Mononuclear cell (primary cell): Measurements from ENCODE around the gene DNAJC1. TPM values are rescaled to one million over a fixed set of nuclear protein-coding genes. Genes with fewer than 3 reads are reported as not detected.
"Not testable (repeated sequence)": the region's sequence is repeated elsewhere in the genome, so short reads cannot be mapped to it uniquely, and the experiment has no call there.

Experiments
- H3K27me3 ChIP-seq: 2 replicates; pipeline ENCODE4 v1.6.0; 2011; ENCODE audit warnings: low read length, control low read depth; ENCODE audit not compliant: insufficient read depth
- H3K4me1 ChIP-seq: 2 replicates; pipeline ENCODE4 v1.5.1; 2011; ENCODE audit warnings: mild to moderate bottlenecking, low read length, control low read depth; ENCODE audit not compliant: insufficient read depth
- H3K4me3 ChIP-seq: 2 replicates; pipeline ENCODE4 v1.5.1; 2011; ENCODE audit warnings: mild to moderate bottlenecking, low read length, moderate library complexity
- H3K9me3 ChIP-seq: 2 replicates; pipeline ENCODE4 v1.5.1; 2011; ENCODE audit warnings: low read depth, mild to moderate bottlenecking, control low read depth, low read length
- total RNA-seq: library from RNA; depleted of rRNA; stranded (reverse); fragments of >200 nt; gene quantifications from one replicate; pipeline ENCODE4 v1.2.3, GENCODE V29; 2012

The DNAJC1 gene
- total RNA-seq, 1 donor, result 50.1 TPM

- peaks cover 23% of the 10 kb centered on the region for H3K9me3 ChIP-seq
- H3K27me3 ChIP-seq, result no peaks in the 10 kb centered on the region
- no peaks in the 10 kb centered on the region for H3K4me1 ChIP-seq
- no peak overlapping the region for H3K4me3 ChIP-seq
Measured at GRCh38 chr10:21823617-21824016, 179.9 kb downstream of the DNAJC1 start.

GRCh38 chr10:21822273-21822672 is 181.3 kb downstream of the DNAJC1 start:
- H3K9me3 ChIP-seq, result peaks cover 12% of the 10 kb centered on the region
- not testable (repeated sequence) for H3K27me3 ChIP-seq, H3K4me3 ChIP-seq, H3K4me1 ChIP-seq

- H3K4me3 ChIP-seq, result no peak overlapping the region
- no peaks in the 10 kb centered on the region for H3K9me3 ChIP-seq
- no peaks in the 10 kb centered on the region for H3K4me1 ChIP-seq
- no peaks in the 10 kb centered on the region for H3K27me3 ChIP-seq
Measured at GRCh38 chr10:21820952-21821351, 182.6 kb downstream of the DNAJC1 start.

- H3K4me1 ChIP-seq, result peaks cover 10% of the 10 kb centered on the region
- not testable (repeated sequence) for H3K9me3 ChIP-seq, H3K4me3 ChIP-seq, H3K27me3 ChIP-seq
Measured at GRCh38 chr10:21818416-21818815, 185.1 kb downstream of the DNAJC1 start.

- H3K4me1 ChIP-seq, result peaks cover 11% of the 10 kb centered on the region
- H3K4me3 ChIP-seq, result no peak overlapping the region
- H3K27me3 ChIP-seq, result no peaks in the 10 kb centered on the region
- no peaks in the 10 kb centered on the region for H3K9me3 ChIP-seq
Measured at GRCh38 chr10:21814866-21815265, 188.7 kb downstream of the DNAJC1 start.

- no peak overlapping the region for H3K4me3 ChIP-seq
- no peaks in the 10 kb centered on the region for H3K9me3 ChIP-seq
- peaks cover 11% of the 10 kb centered on the region for H3K4me1 ChIP-seq
- H3K27me3 ChIP-seq, result no peaks in the 10 kb centered on the region
Measured at GRCh38 chr10:21813946-21814345, 189.6 kb downstream of the DNAJC1 start.

- Histone ChIP-seq H3K4me1 (peaks cover 11% of the 10 kb centered on the region), H3K9me3 (no peaks in the 10 kb centered on the region), H3K27me3 (no peaks in the 10 kb centered on the region), H3K4me3 (no peak overlapping the region)
Measured at GRCh38 chr10:21811245-21811585, 192.3 kb downstream of the DNAJC1 start.

GRCh38 chr10:21810582-21811244 is 192.8 kb downstream of the DNAJC1 start:
- Histone ChIP-seq H3K27me3 (no peaks in the 10 kb centered on the region), H3K4me3 (no peak overlapping the region), H3K4me1 (peaks cover 11% of the 10 kb centered on the region), H3K9me3 (no peaks in the 10 kb centered on the region)

GRCh38 chr10:21808550-21808949 is 195.0 kb downstream of the DNAJC1 start:
- Histone ChIP-seq H3K4me1 (peaks cover 2% of the 10 kb centered on the region), H3K4me3 (no peak overlapping the region)

GRCh38 chr10:21807180-21807579 is 196.3 kb downstream of the DNAJC1 start:
- Histone ChIP-seq H3K9me3 (no peaks in the 10 kb centered on the region), H3K4me1 (no peaks in the 10 kb centered on the region), H3K4me3 (no peak overlapping the region), H3K27me3 (no peaks in the 10 kb centered on the region)

More at GRCh38 chr10:21808550-21808949, 195.0 kb downstream of the DNAJC1 start:
- H3K9me3 ChIP-seq, result no peaks in the 10 kb centered on the region
- no peaks in the 10 kb centered on the region for H3K27me3 ChIP-seq

- no peaks in the 10 kb centered on the region for H3K27me3 ChIP-seq
- H3K9me3 ChIP-seq, result no peaks in the 10 kb centered on the region
- H3K4me1 ChIP-seq, result no peaks in the 10 kb centered on the region
- no peak overlapping the region for H3K4me3 ChIP-seq
Measured at GRCh38 chr10:21803374-21803773, 200.2 kb downstream of the DNAJC1 start.

GRCh38 chr10:21801609-21802008 is 201.9 kb downstream of the DNAJC1 start:
- H3K4me3 ChIP-seq, result no peak overlapping the region
- no peaks in the 10 kb centered on the region for H3K9me3 ChIP-seq
- no peaks in the 10 kb centered on the region for H3K27me3 ChIP-seq
- peaks cover 3% of the 10 kb centered on the region for H3K4me1 ChIP-seq

- H3K27me3 ChIP-seq, result no peaks in the 10 kb centered on the region
- H3K4me1 ChIP-seq, result peaks cover 3% of the 10 kb centered on the region
- H3K9me3 ChIP-seq, result no peaks in the 10 kb centered on the region
- no peak overlapping the region for H3K4me3 ChIP-seq
Measured at GRCh38 chr10:21797984-21798765, 205.4 kb downstream of the DNAJC1 start.

GRCh38 chr10:21797533-21797932 is 206.0 kb downstream of the DNAJC1 start:
- Histone ChIP-seq H3K4me3 (no peak overlapping the region), H3K27me3 (no peaks in the 10 kb centered on the region), H3K4me1 (peaks cover 3% of the 10 kb centered on the region), H3K9me3 (no peaks in the 10 kb centered on the region)

- no peaks in the 10 kb centered on the region for H3K27me3 ChIP-seq
- no peak overlapping the region for H3K4me3 ChIP-seq
- no peaks in the 10 kb centered on the region for H3K4me1 ChIP-seq
- no peaks in the 10 kb centered on the region for H3K9me3 ChIP-seq
Measured at GRCh38 chr10:21791276-21791675, 212.3 kb downstream of the DNAJC1 start.

- Histone ChIP-seq H3K9me3 (no peaks in the 10 kb centered on the region), H3K4me1 (no peaks in the 10 kb centered on the region), H3K4me3 (no peak overlapping the region), H3K27me3 (no peaks in the 10 kb centered on the region)
Measured at GRCh38 chr10:21776883-21777282, 226.6 kb downstream of the DNAJC1 start.
